GM19239 (cell line): Measurements from ENCODE around the gene PLA2G10.
"Not testable (repeated sequence)": the region's sequence is repeated elsewhere in the genome, so short reads cannot be mapped to it uniquely, and the experiment has no call there.

ENCODE experiments used
- DNase-seq: peaks from one replicate; pipeline ENCODE4 v3.0.0; 2011; ENCODE audit warnings: low spot score; ENCODE audit not compliant: insufficient read length
- FAIRE-seq: peaks from 2 replicates; lab custom pipeline; 2011; peaks lifted over from hg19 to GRCh38; lab: Jason Lieb, UNC

PLA2G10 gene, protein sequence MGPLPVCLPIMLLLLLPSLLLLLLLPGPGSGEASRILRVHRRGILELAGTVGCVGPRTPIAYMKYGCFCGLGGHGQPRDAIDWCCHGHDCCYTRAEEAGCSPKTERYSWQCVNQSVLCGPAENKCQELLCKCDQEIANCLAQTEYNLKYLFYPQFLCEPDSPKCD

DNA sequence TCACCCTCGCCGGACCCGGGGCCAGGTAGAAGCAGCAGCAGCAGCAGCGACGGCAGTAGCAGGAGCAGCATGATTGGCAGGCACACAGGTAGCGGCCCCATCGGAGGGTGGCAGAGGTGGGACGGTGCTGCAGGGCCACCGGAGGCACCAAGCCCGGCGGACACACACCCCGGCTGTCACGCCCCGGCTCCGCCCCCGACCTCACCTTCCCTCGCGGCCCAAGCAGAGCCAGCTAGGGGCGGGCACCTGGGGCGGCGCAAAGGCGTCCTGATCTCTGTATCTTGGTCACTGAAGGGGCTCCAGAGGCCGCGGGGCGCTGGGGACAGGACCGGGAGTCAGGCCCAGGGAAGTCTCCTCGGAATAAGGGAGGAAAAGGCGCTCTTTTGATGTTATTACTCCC lies at the start of gene PLA2G10:
Gene PLA2G10, minus strand, starts transcription at position 180 of the 400 bp plus-strand sequence. Its CDS starts 79 bp downstream, at position 101.
- FAIRE-seq, DNase-seq: not testable (repeated sequence)

DNA sequence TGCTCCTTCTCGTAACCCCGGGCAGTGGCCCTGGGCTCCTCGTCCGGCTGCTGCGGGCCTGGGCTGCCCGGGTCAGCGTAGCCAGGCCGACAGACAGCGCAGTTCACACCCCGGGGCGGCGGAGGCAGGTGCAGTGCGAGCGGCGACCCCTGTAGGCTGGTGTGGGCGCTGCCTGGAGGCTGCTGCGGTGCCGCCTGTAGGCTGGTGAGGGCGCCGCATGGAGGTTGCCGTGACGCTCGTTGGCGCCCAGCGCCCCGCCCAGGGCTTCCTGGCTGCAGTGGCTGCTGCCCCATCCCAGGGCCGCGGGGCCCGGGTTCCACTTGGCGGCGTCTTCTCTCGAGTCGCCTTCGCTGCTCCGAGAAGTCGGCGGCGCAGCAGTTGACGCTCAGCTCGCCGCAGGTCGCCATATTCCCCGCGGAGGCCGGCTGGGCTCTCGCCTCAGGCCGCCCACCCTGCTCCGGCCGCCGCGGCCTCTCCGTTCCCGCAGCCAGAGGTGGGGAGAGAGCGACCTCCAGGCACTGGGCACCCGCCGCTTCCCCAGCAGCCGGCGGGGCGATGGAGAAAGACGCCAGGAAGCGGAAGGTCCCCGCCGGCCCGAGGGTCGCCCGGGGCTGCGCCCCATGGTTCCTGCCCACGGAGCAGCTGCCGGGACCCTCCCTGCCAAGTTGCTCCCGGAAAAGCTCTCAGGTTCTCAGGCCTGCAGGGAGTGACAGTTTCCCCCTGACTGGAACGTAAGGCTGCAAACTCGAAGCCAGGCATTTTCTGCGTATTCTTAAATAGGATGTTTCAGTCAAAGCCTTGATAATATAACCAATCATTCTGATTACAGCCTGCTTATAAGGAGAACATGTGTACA lies 48.4 kb upstream of the PLA2G10 start, which contains the start of gene NPIPA2:
Gene NPIPA2, plus strand, starts transcription at position 261 of the 856 bp plus-strand sequence. CDS start 5,533 bp downstream, outside the sequence.
- FAIRE-seq, result peak; percentile 71
- DNase-seq, result not testable (repeated sequence)

DNA sequence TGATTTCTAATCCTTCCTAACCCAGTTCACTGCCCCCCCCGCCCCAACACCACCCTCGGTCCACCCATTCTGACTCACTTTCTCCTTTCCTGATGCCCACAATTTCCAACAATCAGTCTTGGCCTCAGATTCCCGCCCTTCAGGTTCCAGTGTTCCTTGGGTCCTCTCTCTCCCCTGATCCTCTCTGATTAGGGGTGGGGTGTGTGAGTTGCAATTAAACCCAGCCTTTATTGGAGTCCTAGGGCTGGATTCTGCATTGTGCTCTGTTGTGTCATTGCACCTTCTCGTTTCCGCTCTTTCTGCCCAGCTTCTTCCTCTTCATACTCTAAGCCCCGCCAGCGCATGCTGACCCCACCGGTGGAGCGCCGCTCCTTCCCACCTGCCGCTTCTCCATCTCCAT lies 47.7 kb upstream of the PLA2G10 start:
- not testable (repeated sequence) for FAIRE-seq

DNA sequence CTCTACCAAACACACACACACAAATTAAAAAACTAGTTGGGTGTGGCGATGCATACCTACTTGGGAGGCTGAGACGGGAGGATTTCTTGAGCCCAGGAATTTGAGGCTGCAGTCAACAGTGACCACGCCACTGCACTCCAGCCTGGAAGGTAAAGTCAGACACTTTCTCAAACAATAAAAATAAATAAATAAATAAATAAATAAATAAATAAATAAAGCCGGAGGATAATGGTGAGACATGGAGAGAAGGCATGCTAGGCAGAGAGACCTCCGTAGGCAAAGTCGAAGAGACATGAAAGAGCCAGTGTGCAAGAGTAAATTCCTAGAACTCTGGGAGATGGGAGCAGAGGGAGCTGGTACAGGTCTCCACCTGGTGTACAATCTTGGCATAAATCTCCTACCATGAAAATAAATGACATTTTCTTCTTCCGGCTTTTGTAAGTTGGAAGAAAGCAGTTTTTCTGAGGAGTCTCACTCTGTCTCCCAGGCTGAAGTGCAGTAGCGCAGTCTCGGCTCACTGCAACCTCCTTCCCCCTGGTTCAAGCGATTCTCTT lies 46.8 kb upstream of the PLA2G10 start:
- not testable (repeated sequence) for DNase-seq, FAIRE-seq

More for the DNA sequence above, 47.7 kb upstream of the PLA2G10 start:
- DNase-seq, result not testable (repeated sequence)

DNA sequence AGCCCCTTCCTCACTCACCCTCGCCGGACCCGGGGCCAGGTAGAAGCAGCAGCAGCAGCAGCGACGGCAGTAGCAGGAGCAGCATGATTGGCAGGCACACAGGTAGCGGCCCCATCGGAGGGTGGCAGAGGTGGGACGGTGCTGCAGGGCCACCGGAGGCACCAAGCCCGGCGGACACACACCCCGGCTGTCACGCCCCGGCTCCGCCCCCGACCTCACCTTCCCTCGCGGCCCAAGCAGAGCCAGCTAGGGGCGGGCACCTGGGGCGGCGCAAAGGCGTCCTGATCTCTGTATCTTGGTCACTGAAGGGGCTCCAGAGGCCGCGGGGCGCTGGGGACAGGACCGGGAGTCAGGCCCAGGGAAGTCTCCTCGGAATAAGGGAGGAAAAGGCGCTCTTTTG lies 39.1 kb upstream of the PLA2G10 start:
- not testable (repeated sequence) for FAIRE-seq, DNase-seq

DNA sequence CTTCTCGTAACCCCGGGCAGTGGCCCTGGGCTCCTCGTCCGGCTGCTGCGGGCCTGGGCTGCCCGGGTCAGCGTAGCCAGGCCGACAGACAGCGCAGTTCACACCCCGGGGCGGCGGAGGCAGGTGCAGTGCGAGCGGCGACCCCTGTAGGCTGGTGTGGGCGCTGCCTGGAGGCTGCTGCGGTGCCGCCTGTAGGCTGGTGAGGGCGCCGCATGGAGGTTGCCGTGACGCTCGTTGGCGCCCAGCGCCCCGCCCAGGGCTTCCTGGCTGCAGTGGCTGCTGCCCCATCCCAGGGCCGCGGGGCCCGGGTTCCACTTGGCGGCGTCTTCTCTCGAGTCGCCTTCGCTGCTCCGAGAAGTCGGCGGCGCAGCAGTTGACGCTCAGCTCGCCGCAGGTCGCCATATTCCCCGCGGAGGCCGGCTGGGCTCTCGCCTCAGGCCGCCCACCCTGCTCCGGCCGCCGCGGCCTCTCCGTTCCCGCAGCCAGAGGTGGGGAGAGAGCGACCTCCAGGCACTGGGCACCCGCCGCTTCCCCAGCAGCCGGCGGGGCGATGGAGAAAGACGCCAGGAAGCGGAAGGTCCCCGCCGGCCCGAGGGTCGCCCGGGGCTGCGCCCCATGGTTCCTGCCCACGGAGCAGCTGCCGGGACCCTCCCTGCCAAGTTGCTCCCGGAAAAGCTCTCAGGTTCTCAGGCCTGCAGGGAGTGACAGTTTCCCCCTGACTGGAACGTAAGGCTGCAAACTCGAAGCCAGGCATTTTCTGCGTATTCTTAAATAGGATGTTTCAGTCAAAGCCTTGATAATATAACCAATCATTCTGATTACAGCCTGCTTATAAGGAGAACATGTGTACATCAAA lies 9.3 kb upstream of the PLA2G10 start, which contains the start of gene NPIPA3:
Gene NPIPA3, plus strand, starts transcription at position 256 of the 856 bp plus-strand sequence. CDS start 5,533 bp downstream, outside the sequence.
- not testable (repeated sequence) for FAIRE-seq, DNase-seq

DNA sequence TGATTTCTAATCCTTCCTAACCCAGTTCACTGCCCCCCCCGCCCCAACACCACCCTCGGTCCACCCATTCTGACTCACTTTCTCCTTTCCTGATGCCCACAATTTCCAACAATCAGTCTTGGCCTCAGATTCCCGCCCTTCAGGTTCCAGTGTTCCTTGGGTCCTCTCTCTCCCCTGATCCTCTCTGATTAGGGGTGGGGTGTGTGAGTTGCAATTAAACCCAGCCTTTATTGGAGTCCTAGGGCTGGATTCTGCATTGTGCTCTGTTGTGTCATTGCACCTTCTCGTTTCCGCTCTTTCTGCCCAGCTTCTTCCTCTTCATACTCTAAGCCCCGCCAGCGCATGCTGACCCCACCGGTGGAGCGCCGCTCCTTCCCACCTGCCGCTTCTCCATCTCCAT lies 8.6 kb upstream of the PLA2G10 start:
- FAIRE-seq, DNase-seq: not testable (repeated sequence)

DNA sequence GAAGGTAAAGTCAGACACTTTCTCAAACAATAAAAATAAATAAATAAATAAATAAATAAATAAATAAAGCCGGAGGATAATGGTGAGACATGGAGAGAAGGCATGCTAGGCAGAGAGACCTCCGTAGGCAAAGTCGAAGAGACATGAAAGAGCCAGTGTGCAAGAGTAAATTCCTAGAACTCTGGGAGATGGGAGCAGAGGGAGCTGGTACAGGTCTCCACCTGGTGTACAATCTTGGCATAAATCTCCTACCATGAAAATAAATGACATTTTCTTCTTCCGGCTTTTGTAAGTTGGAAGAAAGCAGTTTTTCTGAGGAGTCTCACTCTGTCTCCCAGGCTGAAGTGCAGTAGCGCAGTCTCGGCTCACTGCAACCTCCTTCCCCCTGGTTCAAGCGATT lies 7.8 kb upstream of the PLA2G10 start:
- DNase-seq, FAIRE-seq: not testable (repeated sequence)

DNA sequence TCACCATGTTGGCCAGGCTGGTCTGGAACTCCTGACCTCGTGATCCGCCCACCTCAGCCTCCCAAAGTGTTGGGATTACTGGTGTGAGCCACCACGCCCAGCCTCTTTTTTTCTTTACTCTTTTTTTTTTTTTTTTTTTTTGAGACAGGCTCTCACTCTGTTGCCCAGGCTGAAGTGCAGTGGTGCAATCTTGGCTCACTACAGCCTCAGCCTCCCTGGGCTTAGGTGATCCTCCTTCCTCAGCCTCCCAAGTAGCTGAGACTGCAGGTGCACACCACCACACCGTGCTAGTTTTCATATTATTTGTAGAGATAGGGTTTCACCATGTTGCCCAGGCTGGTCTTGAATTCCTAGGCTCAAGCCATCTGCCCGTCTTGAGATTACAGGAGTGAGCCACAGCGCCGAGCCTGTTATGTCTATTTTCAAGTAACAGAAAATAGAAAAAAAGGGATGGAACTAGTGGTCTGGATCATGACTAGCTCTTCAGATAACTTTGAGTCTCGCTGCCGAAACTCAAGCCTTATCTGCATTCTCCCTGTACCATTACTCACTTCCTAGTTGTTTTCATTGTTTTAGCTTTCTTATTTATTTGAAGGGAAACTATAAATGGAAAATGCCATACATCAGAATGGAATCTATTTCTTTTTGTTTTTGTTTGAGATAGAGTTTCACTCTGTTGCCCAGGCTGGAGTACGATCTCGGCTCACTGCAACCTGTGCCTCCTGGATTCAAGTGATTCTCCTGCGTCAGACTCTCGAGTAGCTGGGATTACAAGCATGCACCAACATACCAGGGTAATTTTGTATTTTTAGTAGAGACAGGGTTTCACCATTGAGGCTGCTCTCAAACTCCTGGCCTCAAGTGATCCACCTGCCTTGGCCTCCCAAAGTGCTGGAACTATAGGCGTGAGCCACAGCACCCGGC lies 8.0 kb downstream of the PLA2G10 start:
- FAIRE-seq, DNase-seq: not testable (repeated sequence)

DNA sequence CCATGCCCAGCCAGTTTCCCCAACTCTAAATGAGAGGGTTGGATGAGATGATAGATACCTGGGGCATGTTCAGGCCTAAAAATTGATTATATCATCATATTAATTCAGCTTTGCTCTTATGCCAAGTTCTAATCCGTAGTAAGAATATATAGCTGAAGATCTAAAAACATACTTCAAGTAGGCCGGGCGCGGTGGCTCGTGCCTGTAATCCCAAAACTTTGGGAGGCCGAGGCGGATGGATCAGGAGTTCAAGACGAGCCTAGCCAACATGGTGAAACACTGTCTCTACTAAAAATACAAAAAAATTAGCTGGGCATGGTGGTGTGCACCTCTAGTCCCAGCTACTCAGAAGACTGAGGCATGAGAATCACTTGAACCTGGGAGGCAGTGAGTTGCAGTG lies 12.0 kb downstream of the PLA2G10 start:
- FAIRE-seq (no peak), DNase-seq (no peak)

DNA sequence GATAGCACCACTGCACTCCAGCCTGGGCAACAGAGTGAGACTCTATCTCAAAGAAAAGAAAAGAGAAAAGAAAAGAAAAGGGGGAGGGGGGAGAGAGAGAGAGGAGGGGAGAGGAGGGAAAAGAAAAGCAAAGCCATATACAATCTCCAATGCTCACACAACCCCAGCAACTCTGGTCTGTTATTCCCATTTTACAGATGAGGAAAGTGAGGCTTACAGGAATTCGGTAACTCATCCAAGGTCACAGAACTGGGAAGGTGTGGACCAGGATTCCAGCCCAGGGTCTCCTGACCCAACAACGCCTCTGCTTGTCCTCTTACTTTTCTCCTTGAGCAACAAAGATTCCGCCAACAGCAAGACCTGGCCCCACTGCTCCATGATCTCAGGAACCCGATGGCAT lies 13.0 kb downstream of the PLA2G10 start:
- no peak for FAIRE-seq
- DNase-seq, result no peak

DNA sequence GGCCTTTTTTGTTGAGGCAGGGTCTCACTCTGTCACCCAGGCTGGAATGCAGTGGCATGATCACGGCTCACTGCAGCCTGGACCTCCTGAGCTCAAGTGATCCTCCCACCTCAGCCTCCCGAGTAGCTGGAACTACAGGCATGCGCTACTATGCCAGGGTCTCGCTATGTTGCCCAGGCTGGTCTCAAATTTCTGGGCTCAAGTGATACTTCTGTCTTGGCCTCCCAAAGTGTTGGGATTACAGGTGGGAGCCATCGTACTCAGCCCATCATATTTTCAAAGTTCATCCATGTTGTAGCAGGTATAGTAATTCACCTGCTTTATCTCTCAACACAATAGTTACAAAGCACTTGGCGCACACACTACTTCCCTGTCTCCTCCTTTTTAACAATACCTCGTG lies 13.7 kb downstream of the PLA2G10 start:
- FAIRE-seq, DNase-seq: not testable (repeated sequence)

DNA sequence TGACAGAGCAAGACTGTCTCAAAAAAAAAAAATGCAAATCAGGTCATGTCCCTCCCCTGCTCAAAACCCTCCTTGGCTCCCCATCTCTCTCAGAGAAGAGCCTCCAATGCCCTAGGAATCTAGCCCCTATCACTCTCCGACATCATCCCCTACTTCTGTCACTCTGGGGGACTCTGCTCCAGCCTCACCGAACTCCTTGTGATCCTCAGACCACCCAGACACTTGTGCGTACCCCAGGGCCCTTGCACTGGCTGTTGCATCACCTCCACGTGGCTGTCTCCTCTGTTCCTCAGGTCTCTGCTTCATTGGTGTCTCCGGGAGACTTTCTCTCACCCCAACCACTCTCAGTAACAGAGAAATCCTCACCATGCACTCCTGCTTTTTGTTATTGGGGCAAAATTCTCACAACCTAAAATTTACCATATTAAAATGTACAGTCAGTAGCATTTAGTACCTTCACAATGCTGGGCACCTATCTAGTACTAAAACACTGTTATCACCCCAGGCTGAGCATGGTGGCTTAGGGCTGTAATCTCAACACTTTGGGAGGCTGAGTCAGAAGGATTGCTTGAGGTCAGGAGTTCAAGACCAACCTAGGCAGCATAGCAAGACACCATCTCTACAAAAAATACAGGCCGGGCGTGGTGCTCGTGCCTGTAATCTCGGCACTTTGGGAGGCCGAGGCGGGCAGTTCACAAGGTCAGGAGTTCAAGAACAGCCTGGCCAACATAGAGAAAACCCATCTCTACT lies 15.2 kb downstream of the PLA2G10 start:
- FAIRE-seq, result no peak
- no peak for DNase-seq

DNA sequence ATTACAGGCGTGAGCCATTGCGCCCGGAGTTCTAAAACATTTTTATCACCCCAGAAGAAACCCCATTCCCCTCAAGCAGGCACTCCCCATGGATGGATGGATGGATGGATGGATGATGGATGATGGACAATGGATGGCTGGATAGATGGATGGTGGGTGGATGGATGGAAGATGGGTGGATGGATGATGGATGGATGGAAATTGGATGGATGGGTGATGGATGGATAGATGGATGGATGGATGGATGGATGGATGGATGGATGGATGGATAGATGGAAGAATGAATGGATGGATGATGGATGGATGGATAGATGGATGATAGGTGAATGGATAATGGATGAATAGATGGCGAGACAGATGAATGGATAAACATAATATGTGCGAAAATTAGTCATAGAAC lies 16.5 kb downstream of the PLA2G10 start:
- no peak for DNase-seq
- no peak for FAIRE-seq

DNA sequence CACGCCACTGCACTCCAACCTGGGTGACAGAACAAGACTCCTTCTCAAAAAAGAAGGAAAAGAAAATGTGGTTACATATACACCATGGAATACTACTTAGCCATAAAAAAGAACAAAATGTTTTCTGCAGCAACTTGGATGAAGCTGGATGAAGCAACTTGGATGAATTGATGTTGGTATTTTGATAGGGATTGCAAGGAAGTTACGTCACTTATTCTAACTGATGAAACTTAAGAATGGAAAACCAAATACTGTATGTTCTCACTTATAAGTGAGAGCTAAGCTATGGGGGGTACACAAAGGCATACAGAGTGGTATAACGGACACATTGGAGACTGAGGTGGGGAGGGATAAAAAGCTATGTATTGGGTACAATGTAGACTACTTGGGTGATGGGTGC lies 17.5 kb downstream of the PLA2G10 start:
- no peak for DNase-seq
- FAIRE-seq, result no peak

DNA sequence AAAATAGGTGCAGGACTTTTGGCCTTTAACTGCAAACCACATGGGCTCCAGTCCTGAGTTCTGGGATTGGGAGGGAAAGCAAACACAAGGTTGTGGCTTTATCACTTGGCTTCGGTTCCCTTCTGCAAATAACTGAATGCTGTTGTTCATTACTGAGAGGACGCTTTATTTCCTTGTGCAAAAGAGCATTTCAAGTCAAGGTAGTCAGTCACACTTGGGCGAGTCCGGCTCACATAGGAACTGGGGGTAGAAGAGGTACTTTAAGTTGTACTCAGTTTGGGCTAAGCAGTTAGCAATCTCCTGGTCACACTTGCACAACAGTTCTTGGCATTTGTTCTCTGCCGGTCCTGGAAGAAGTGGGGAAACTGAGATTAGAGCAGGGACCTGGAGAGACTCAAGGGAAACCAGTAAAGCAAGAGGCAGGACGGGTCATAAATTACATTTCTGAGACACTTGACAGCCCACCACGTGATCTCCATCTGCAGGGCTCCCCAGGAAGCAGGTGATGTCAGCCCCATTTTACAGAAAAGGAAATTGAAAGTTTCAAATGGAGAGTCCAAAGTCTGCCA lies 21.6 kb downstream of the PLA2G10 start:
- FAIRE-seq, result peak; percentile 93
- peak; percentile 61 for DNase-seq

DNA sequence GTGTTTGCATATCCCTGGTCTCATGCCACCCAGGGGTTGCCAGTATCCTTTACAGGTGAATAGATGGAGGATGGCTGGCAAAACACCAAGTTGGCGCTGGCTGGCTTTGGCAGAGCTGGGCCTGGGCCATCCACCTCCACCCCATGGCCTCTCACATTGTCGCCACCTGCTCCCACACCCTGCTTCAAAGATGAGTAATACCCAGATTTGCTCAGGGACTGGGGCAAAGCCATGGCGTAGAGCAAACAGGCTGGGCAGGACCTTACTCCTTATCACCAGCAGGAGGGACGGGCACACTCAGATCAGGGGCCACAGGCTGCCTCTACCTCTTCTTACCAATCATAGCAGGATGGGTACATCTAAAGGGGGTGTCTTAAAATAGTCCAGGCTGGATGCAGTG lies 24.3 kb downstream of the PLA2G10 start:
- FAIRE-seq, result no peak
- no peak for DNase-seq
